HG03135 (cell line): Measurements from ENCODE around the gene POM121.
"Not testable (repeated sequence)": the region's sequence is repeated elsewhere in the genome, so short reads cannot be mapped to it uniquely, and the experiment has no call there.

Experiments
- ATAC-seq: cut with Tn5 transposase; IDR thresholded peaks from one replicate; pipeline ENCODE4 v1.9.1; 2021; ENCODE audit warnings: mild to moderate bottlenecking, moderate library complexity; ENCODE audit not compliant: unreplicated experiment

The POM121 gene

GRCh38 chr7:72990146-72990913, 65.4 kb downstream of the POM121 start:
- not testable (repeated sequence) for ATAC-seq

GRCh38 chr7:72995484-72995883, 70.6 kb downstream of the POM121 start:
- ATAC-seq = not testable (repeated sequence)

GRCh38 chr7:72997447-72997846, 72.6 kb downstream of the POM121 start:
- not testable (repeated sequence) for ATAC-seq

- not testable (repeated sequence) for ATAC-seq
These were observed 73.1 kb downstream of the POM121 start for GRCh38 chr7:72997887-72998468.
